Activated CD4-positive, alpha-beta T cell treated with anti-CD3 and anti-CD28 coated beads, Interleukin-10, Interleukin-2, amounts not matched to agents 100 ng/mL and 50 ng/mL, durations not matched to agents 16 hours and 8 hours (primary cell): ENCODE results near the gene YPEL3.

ENCODE experiments used
- DNase-seq: peaks from one replicate; pipeline ENCODE4 v3.0.0-alpha.2; 2020

YPEL3 gene

GRCh38 chr16:30068333-30068732 is 27.7 kb downstream of the YPEL3 start:
- DNase-seq: no peak

- DNase-seq: no peak
These were observed 28.5 kb downstream of the YPEL3 start for GRCh38 chr16:30067584-30067916.

GRCh38 chr16:30066761-30067583 is 29.0 kb downstream of the YPEL3 start:
- DNase-seq: no peak

GRCh38 chr16:30065943-30066760 is 29.9 kb downstream of the YPEL3 start:
- DNase-seq: no peak

GRCh38 chr16:30065102-30065942 is 30.7 kb downstream of the YPEL3 start, which contains the start of gene ALDOA:
ALDOA (plus strand) TSS chr16:30065760; CDS start chr16:30066898, 1,138 bp downstream.
- peak; percentile 98 for DNase-seq

- DNase-seq: no peak
These were observed 31.3 kb downstream of the YPEL3 start for GRCh38 chr16:30064729-30065101.

- peak; percentile 86 for DNase-seq
These were observed 31.9 kb downstream of the YPEL3 start for GRCh38 chr16:30063893-30064728.

- DNase-seq: no peak
These were observed 32.6 kb downstream of the YPEL3 start for GRCh38 chr16:30063278-30063892.

GRCh38 chr16:30060836-30061554 is 35.0 kb downstream of the YPEL3 start:
- DNase-seq: no peak

GRCh38 chr16:30060346-30060745 is 35.7 kb downstream of the YPEL3 start:
- no peak for DNase-seq

GRCh38 chr16:30054959-30055553 is 41.0 kb downstream of the YPEL3 start:
- peak; percentile 63 for DNase-seq

GRCh38 chr16:30054451-30054850 is 41.6 kb downstream of the YPEL3 start:
- DNase-seq: no peak

- DNase-seq: no peak
These were observed 42.5 kb downstream of the YPEL3 start for GRCh38 chr16:30053376-30054015.

- DNase-seq: peak; percentile 95
These were observed 43.2 kb downstream of the YPEL3 start for GRCh38 chr16:30052671-30053372.

GRCh38 chr16:30051518-30051917 is 44.5 kb downstream of the YPEL3 start:
- DNase-seq: no peak

GRCh38 chr16:30049871-30050270 is 46.1 kb downstream of the YPEL3 start:
- DNase-seq: no peak

- DNase-seq: no peak
These were observed 49.4 kb downstream of the YPEL3 start for GRCh38 chr16:30046588-30046987.

GRCh38 chr16:30046178-30046577 is 49.8 kb downstream of the YPEL3 start:
- no peak for DNase-seq
